Measurements from ENCODE around the gene UBE2J1.

The UBE2J1 gene

DNA sequence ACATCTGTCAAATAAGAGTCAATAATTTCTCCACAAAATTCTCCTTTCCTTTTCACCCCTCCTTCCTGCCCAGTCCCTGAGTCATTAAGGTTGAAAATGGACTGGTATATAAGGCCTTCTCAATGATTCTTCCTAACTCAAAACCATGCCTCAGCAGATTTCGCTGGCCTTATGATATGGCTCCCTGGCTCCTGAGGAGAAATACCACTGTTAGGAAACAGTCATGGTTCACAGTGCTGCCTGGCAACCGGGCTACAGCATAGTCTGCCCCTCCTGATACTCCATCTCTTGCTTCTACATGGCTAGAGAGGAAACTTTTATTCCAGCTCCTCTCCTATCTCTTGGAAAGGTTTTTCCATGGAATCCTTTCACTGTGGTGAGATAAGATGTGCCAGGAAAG, 4.7 kb downstream of the UBE2J1 start:
- TF ChIP-seq, protein P1, sequence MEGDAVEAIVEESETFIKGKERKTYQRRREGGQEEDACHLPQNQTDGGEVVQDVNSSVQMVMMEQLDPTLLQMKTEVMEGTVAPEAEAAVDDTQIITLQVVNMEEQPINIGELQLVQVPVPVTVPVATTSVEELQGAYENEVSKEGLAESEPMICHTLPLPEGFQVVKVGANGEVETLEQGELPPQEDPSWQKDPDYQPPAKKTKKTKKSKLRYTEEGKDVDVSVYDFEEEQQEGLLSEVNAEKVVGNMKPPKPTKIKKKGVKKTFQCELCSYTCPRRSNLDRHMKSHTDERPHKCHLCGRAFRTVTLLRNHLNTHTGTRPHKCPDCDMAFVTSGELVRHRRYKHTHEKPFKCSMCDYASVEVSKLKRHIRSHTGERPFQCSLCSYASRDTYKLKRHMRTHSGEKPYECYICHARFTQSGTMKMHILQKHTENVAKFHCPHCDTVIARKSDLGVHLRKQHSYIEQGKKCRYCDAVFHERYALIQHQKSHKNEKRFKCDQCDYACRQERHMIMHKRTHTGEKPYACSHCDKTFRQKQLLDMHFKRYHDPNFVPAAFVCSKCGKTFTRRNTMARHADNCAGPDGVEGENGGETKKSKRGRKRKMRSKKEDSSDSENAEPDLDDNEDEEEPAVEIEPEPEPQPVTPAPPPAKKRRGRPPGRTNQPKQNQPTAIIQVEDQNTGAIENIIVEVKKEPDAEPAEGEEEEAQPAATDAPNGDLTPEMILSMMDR (conservative IDR thresholded peaks at IDR 0.05; ENCODE audit: low read depth, low read length) = no peak
- peak; percentile 72 for DNase-seq (ENCODE audit: low read depth)
- no peak overlapping the region for H3K4me3 ChIP-seq (ENCODE audit: low read depth, low read length)

DNA sequence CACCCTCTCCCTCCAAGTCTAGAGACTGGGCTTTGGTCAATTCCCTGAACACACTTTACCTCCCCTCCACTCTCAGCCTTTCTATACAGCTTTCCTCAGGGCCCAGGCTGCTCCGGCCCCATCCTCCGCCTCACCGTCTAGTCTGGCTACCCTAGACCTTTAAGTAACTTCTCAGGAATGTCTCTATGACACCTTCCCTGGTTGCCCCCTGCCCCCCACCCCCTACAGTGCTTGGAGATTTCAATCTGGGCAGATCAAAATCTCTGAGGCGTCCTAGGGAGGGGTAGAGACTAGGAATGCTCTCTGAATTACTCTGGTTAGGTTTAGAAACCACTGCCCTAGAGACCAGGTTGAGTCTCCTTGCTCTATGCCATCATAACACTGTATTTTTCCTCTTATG, 6.1 kb downstream of the UBE2J1 start:
- no peak overlapping the region for H3K4me3 ChIP-seq (ENCODE audit: low read depth, low read length)
- peak; percentile 19 for DNase-seq (ENCODE audit: low read depth)
- TF ChIP-seq, protein P1 (conservative IDR thresholded peaks at IDR 0.05; ENCODE audit: low read depth, low read length) = no peak

DNA sequence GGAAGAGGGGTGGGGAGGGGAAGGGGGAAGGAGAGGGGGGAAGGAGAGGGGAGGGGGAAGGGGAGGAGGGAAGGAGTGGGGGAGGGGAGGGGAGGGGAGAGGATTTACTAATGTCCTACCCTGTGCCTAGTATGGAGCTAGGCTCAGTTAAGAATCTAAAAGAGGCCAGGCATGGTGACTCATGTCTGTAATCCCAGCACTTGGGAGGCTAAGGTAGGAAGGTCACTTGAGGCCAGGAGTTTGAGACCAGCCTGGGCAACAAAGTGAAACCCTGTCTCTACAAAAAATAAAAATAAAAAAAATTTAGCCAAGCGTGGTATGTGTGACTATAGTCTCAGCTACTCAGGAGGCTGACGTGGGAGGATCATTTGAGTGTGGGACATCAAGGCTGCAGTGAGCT, 13.0 kb downstream of the UBE2J1 start:
- no peak for DNase-seq (ENCODE audit: low read depth)
- TF ChIP-seq, protein P1 (conservative IDR thresholded peaks at IDR 0.05; ENCODE audit: low read depth, low read length) = no peak
- H3K4me3 ChIP-seq (ENCODE audit: low read depth, low read length) = no peak overlapping the region

- TF ChIP-seq, protein P1 (conservative IDR thresholded peaks at IDR 0.05; ENCODE audit: low read depth, low read length) = no peak
- no peak for DNase-seq (ENCODE audit: low read depth)
These were observed 17.4 kb downstream of the UBE2J1 start for GRCh38 chr6:89335164-89335563.

DNA sequence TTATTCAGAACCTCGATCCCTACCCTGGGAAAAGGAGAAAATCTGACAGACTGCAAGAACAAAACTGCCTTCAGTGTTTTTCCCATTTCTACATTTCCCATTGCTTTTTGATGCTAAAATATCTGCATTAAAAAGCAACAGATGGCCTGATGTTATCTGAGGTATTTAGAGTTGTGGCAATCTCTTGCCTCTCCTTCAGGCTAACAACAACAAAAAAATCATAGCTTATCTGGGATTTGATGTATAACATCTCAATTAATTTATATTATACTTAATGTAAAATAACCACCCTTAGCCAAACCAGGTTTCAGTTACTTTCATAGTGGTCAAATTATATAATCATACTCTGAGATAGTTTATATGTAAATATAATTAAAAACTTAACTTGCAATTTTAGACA, 21.6 kb downstream of the UBE2J1 start:
- TF ChIP-seq, protein P1 (conservative IDR thresholded peaks at IDR 0.05; ENCODE audit: low read depth, low read length) = no peak
- no peak for DNase-seq (ENCODE audit: low read depth)
- no peak overlapping the region for H3K4me3 ChIP-seq (ENCODE audit: low read depth, low read length)

More at GRCh38 chr6:89335164-89335563, 17.4 kb downstream of the UBE2J1 start:
- H3K4me3 ChIP-seq (ENCODE audit: low read depth, low read length) = no peak overlapping the region

GRCh38 chr6:89328976-89329375, 23.5 kb downstream of the UBE2J1 start:
- H3K4me3 ChIP-seq (ENCODE audit: low read depth, low read length) = no peak overlapping the region
- no peak for DNase-seq (ENCODE audit: low read depth)
- TF ChIP-seq, protein P1 (conservative IDR thresholded peaks at IDR 0.05; ENCODE audit: low read depth, low read length) = no peak

GRCh38 chr6:89324304-89324703, 28.2 kb downstream of the UBE2J1 start:
- TF ChIP-seq, protein P1 (conservative IDR thresholded peaks at IDR 0.05; ENCODE audit: low read depth, low read length) = no peak
- DNase-seq (ENCODE audit: low read depth) = no peak
- no peak overlapping the region for H3K4me3 ChIP-seq (ENCODE audit: low read depth, low read length)
